Astrocyte (in vitro differentiated cells and primary cell): ENCODE measurements around the gene DNAJB6. TPM values are rescaled to one million over a fixed set of nuclear protein-coding genes. Genes with fewer than 3 reads are reported as not detected.

Experiments
- DNase-seq: peaks from one replicate; pipeline ENCODE4 v3.0.0-alpha.2; 2010; ENCODE audit warnings: low read depth
- FAIRE-seq: peaks from 2 replicates; lab custom pipeline; 2011; peaks lifted over from hg19 to GRCh38; lab: Jason Lieb, UNC
- H2AFZ ChIP-seq: 2 replicates; pipeline ENCODE4 v1.6.0; 2012; ENCODE audit warnings: low read depth, low read length, inconsistent platforms
- H3K27ac ChIP-seq: 2 replicates; pipeline ENCODE4 v1.5.1; 2011; ENCODE audit warnings: low read depth, low read length, inconsistent platforms
- H3K27me3 ChIP-seq: 2 replicates; pipeline ENCODE4 v1.6.0; 2011; ENCODE audit warnings: low read length, inconsistent platforms; ENCODE audit not compliant: insufficient read depth
- H3K36me3 ChIP-seq: 2 replicates; pipeline ENCODE4 v1.5.1; 2011; ENCODE audit warnings: low read length, inconsistent platforms; ENCODE audit not compliant: insufficient read depth
- H3K4me1 ChIP-seq: 2 replicates; pipeline ENCODE4 v1.5.1; 2011; ENCODE audit warnings: low read length, inconsistent platforms; ENCODE audit not compliant: insufficient read depth
- H3K4me2 ChIP-seq: 2 replicates; pipeline ENCODE4 v1.6.0; 2012; ENCODE audit warnings: low read length, inconsistent platforms
- H3K4me3 ChIP-seq: 2 replicates; pipeline ENCODE4 v1.5.1; 2011; ENCODE audit warnings: low read depth, mild to moderate bottlenecking, low read length, inconsistent platforms; ENCODE audit not compliant: insufficient read depth
- H3K79me2 ChIP-seq: 2 replicates; pipeline ENCODE4 v1.6.0; 2012; ENCODE audit warnings: mild to moderate bottlenecking, low read length, inconsistent platforms; ENCODE audit not compliant: insufficient read depth
- H3K9ac ChIP-seq: 2 replicates; pipeline ENCODE4 v1.6.0; 2012; ENCODE audit warnings: mild to moderate bottlenecking, low read length, inconsistent platforms
- H3K9me3 ChIP-seq: 2 replicates; pipeline ENCODE4 v1.5.1; 2012; ENCODE audit warnings: low read depth, mild to moderate bottlenecking, low read length, inconsistent platforms; ENCODE audit not compliant: insufficient read depth
- H4K20me1 ChIP-seq: 2 replicates; pipeline ENCODE4 v1.6.0; 2012; ENCODE audit warnings: low read length, inconsistent platforms; ENCODE audit not compliant: insufficient read depth
- H3K27ac Mint-ChIP-seq: one replicate; pipeline ENCODE4 v1.8.0; 2021; ENCODE audit warnings: mild to moderate bottlenecking, mixed read lengths; ENCODE audit not compliant: unreplicated experiment
- H3K27me3 Mint-ChIP-seq: one replicate; pipeline ENCODE4 v1.8.0; 2021; ENCODE audit warnings: low read depth, mixed read lengths; ENCODE audit not compliant: unreplicated experiment
- H3K36me3 Mint-ChIP-seq: one replicate; pipeline ENCODE4 v1.8.0; 2021; ENCODE audit warnings: low read depth, mixed read lengths; ENCODE audit not compliant: unreplicated experiment
- H3K4me1 Mint-ChIP-seq: one replicate; pipeline ENCODE4 v1.8.0; 2021; ENCODE audit warnings: low read depth, mixed read lengths; ENCODE audit not compliant: unreplicated experiment
- H3K4me3 Mint-ChIP-seq: one replicate; pipeline ENCODE4 v1.8.0; 2021; ENCODE audit warnings: mild to moderate bottlenecking, moderate library complexity, mixed read lengths; ENCODE audit not compliant: unreplicated experiment
- H3K9me3 Mint-ChIP-seq: one replicate; pipeline ENCODE4 v1.8.0; 2021; ENCODE audit warnings: mild to moderate bottlenecking, mixed read lengths; ENCODE audit not compliant: unreplicated experiment
- CTCF ChIP-seq: IDR thresholded peaks from 2 replicates; pipeline ENCODE4 v1.5.1; 2011; ENCODE audit warnings: low read depth, mild to moderate bottlenecking, inconsistent platforms, low read length, moderate library complexity; ENCODE audit not compliant: insufficient read depth
- EZH2 ChIP-seq: IDR thresholded peaks from 2 replicates; pipeline ENCODE4 v1.6.1; 2012; ENCODE audit warnings: mild to moderate bottlenecking, low read length, inconsistent platforms; ENCODE audit not compliant: insufficient read depth
- total RNA-seq: library from RNA; stranded (reverse); gene quantifications from 2 replicates; pipeline ENCODE4 v1.2.1, GENCODE V29; 2021

Gene DNAJB6
- total RNA-seq, 1 donor from 2014 or later: 179 TPM

- FAIRE-seq: no peak
These were observed 44.5 kb upstream of the DNAJB6 start for GRCh38 chr7:157292258-157292657.

DNA sequence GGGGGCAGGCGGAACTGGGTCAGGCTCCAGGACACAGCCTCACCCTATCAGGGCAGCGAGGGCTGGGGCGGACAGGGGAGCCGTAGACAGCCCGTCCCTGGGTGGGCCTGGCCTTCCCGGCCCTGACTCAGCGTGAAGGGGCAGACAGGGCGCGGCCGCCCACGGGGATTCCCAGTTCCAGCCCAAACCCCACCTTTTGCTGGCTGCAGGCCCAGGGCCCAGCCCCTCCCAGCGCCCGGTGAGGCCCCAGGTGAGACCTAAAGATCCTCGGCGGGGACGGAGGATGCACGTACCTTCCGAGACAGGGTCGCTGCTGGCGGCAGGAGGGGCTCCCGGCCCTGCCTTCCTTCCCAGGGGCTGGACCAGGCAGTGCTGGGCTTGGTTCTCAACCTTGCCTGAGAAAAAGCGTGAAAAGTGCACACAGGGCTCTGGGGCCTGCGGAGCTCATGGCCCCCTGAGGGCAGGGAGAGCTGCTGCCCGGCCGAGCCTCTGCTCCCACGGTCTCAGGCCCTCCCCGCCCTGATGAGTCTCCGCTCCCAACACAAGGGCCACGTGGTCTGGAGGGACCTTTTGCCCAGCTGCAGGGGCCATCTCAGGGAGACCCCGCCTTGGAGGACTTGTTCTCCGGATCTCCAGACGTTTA lies 43.9 kb upstream of the DNAJB6 start:
- Histone ChIP-seq H4K20me1 (no peaks in the 10 kb centered on the region), H3K9me3 (no peaks in the 10 kb centered on the region), H3K4me3 (no peak overlapping the region), H2AFZ (peak overlapping the region; percentile 10), H3K27me3 (no peaks in the 10 kb centered on the region), H3K9ac (no peak overlapping the region), H3K27ac (no peak overlapping the region), H3K4me1 (no peaks in the 10 kb centered on the region), H3K36me3 (no peaks in the 10 kb centered on the region), H3K4me2 (no peak overlapping the region), H3K79me2 (no peaks in the 10 kb centered on the region)
- no peak for DNase-seq
- peaks cover 2% of the 10 kb centered on the region for H3K4me1 Mint-ChIP-seq
- FAIRE-seq: no peak
- H3K36me3 Mint-ChIP-seq: no peaks in the 10 kb centered on the region
- peaks cover under 1% of the 10 kb centered on the region for H3K27me3 Mint-ChIP-seq
- no peak overlapping the region for H3K4me3 Mint-ChIP-seq
- TF ChIP-seq CTCF: no peak
- TF ChIP-seq EZH2: no peak
- H3K27ac Mint-ChIP-seq: no peak overlapping the region
- H3K9me3 Mint-ChIP-seq: peaks cover 8% of the 10 kb centered on the region

More at GRCh38 chr7:157292258-157292657, 44.5 kb upstream of the DNAJB6 start:
- Histone ChIP-seq H3K4me2 (no peak overlapping the region), H3K36me3 (no peaks in the 10 kb centered on the region), H3K27me3 (no peaks in the 10 kb centered on the region), H4K20me1 (no peaks in the 10 kb centered on the region), H3K9ac (no peak overlapping the region), H3K4me1 (no peaks in the 10 kb centered on the region), H3K79me2 (no peaks in the 10 kb centered on the region), H3K9me3 (no peaks in the 10 kb centered on the region), H3K27ac (no peak overlapping the region), H2AFZ (no peak overlapping the region), H3K4me3 (no peak overlapping the region)
- H3K27me3 Mint-ChIP-seq: no peaks in the 10 kb centered on the region
- no peak overlapping the region for H3K27ac Mint-ChIP-seq
- DNase-seq: no peak
- no peak overlapping the region for H3K4me3 Mint-ChIP-seq
- TF ChIP-seq CTCF (no peak), EZH2 (no peak)
- peaks cover 2% of the 10 kb centered on the region for H3K4me1 Mint-ChIP-seq
- peaks cover 8% of the 10 kb centered on the region for H3K9me3 Mint-ChIP-seq
- no peaks in the 10 kb centered on the region for H3K36me3 Mint-ChIP-seq

GRCh38 chr7:157293413-157293788 lies 43.4 kb upstream of the DNAJB6 start:
- H3K9me3 Mint-ChIP-seq: peaks cover 5% of the 10 kb centered on the region
- no peak for FAIRE-seq

More at GRCh38 chr7:157293413-157293788, 43.4 kb upstream of the DNAJB6 start:
- no peaks in the 10 kb centered on the region for H3K36me3 Mint-ChIP-seq
- Histone ChIP-seq H3K4me2 (no peak overlapping the region), H3K9me3 (no peaks in the 10 kb centered on the region), H3K4me3 (no peak overlapping the region), H3K36me3 (no peaks in the 10 kb centered on the region), H2AFZ (peak overlapping the region; percentile 10), H3K27me3 (no peaks in the 10 kb centered on the region), H3K9ac (no peak overlapping the region), H3K79me2 (no peaks in the 10 kb centered on the region), H3K4me1 (no peaks in the 10 kb centered on the region), H3K27ac (no peak overlapping the region), H4K20me1 (no peaks in the 10 kb centered on the region)
- TF ChIP-seq CTCF (no peak), EZH2 (no peak)
- H3K4me3 Mint-ChIP-seq: no peak overlapping the region
- H3K27me3 Mint-ChIP-seq: peaks cover 2% of the 10 kb centered on the region
- H3K27ac Mint-ChIP-seq: no peak overlapping the region
- no peak for DNase-seq
- H3K4me1 Mint-ChIP-seq: peaks cover 2% of the 10 kb centered on the region
